D721Med (cell line): ENCODE measurements around the gene EPHA3.

Experiments
- DNase-seq: peaks from one replicate; pipeline ENCODE4 v3.0.0; 2011; ENCODE audit warnings: low spot score; ENCODE audit not compliant: insufficient read length
- FAIRE-seq: peaks from 2 replicates; lab custom pipeline; 2011; peaks lifted over from hg19 to GRCh38; lab: Jason Lieb, UNC
- CTCF ChIP-seq: IDR thresholded peaks from 2 replicates; pipeline ENCODE4 v1.5.1; 2012; ENCODE audit warnings: mild to moderate bottlenecking, control low read depth; ENCODE audit not compliant: insufficient read depth; ENCODE audit errors: missing control alignments

EPHA3 gene

GRCh38 chr3:89105503-89105902 lies 1.9 kb upstream of the EPHA3 start:
- TF ChIP-seq CTCF: no peak
- FAIRE-seq (no peak), DNase-seq (no peak)

- no peak for TF ChIP-seq CTCF
- no peak for DNase-seq
- FAIRE-seq: no peak
Observed at GRCh38 chr3:89108291-89108550, 800 bp downstream of the EPHA3 start.

GRCh38 chr3:89113344-89113743 lies 5.9 kb downstream of the EPHA3 start:
- no peak for TF ChIP-seq CTCF
- DNase-seq (no peak), FAIRE-seq (no peak)

GRCh38 chr3:89113893-89114840 lies 6.7 kb downstream of the EPHA3 start:
- peak; percentile 64 for TF ChIP-seq CTCF
- DNase-seq (no peak), FAIRE-seq (no peak)

GRCh38 chr3:89114841-89115223 lies 7.4 kb downstream of the EPHA3 start:
- no peak for DNase-seq
- no peak for FAIRE-seq
- no peak for TF ChIP-seq CTCF

- FAIRE-seq (no peak), DNase-seq (no peak)
- TF ChIP-seq CTCF: no peak
Observed at GRCh38 chr3:89116476-89116875, 9.1 kb downstream of the EPHA3 start.

- no peak for TF ChIP-seq CTCF
- FAIRE-seq: no peak
- no peak for DNase-seq
Observed at GRCh38 chr3:89138048-89138447, 30.6 kb downstream of the EPHA3 start.
